OCI-LY3 (cell line): ENCODE measurements around the gene TPRX1.

Experiments
- EZH2phosphoT487 ChIP-seq: fragments of 200-600 bp; shearing (Covaris generic); IDR thresholded peaks from 2 replicates; pipeline ENCODE4 v1.6.1; 2018; ENCODE audit warnings: antibody characterized with exemption, mixed run types, low read depth
- TF ChIP-seq, protein P1 (sequence below): fragments of 200-600, 300-600 bp; sonication (generic); IDR thresholded peaks from 2 replicates; pipeline ENCODE4 v1.5.1; 2014; ENCODE audit warnings: antibody characterized with exemption, low read length, low read depth

DNA sequence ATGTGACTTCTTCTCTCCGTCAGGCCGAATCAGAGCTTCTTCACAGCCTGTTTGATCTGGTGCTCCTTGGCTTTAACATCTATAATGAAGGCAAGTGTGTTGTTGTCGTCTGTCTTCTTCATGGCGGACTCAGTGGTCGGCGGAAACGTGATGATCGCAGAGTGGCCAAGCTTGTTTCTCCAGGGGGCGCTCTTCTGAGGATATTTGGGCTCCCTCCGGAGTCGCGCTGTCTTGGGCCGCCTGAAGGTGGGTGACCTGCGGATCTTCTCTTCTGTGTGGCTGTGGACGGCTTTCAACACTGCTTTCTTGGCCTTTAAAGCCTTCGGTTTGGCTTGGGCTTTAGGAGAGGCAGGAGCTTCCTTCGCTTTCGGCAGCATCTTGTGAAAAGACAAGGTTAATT, 9.8 kb downstream of the TPRX1 start:
- TF ChIP-seq, protein P1, sequence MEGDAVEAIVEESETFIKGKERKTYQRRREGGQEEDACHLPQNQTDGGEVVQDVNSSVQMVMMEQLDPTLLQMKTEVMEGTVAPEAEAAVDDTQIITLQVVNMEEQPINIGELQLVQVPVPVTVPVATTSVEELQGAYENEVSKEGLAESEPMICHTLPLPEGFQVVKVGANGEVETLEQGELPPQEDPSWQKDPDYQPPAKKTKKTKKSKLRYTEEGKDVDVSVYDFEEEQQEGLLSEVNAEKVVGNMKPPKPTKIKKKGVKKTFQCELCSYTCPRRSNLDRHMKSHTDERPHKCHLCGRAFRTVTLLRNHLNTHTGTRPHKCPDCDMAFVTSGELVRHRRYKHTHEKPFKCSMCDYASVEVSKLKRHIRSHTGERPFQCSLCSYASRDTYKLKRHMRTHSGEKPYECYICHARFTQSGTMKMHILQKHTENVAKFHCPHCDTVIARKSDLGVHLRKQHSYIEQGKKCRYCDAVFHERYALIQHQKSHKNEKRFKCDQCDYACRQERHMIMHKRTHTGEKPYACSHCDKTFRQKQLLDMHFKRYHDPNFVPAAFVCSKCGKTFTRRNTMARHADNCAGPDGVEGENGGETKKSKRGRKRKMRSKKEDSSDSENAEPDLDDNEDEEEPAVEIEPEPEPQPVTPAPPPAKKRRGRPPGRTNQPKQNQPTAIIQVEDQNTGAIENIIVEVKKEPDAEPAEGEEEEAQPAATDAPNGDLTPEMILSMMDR: peak; percentile 15
- no peak for TF ChIP-seq EZH2phosphoT487
